H1 (cell line): ENCODE results near the gene TMEM258. TPM values are rescaled to one million over a fixed set of nuclear protein-coding genes. Genes with fewer than 3 reads are reported as not detected.

Source experiments
- CTCF ChIA-PET: fragments of 300-600 bp; sonication (Branson Sonifier 250); formaldehyde crosslinking; loops from one replicate; lab custom pipeline; 2021; ENCODE audit not compliant: partially characterized antibody; lab: Charles Lee
- POLR2A ChIA-PET: fragments of 300-600 bp; sonication (Branson Sonifier 250); formaldehyde crosslinking; loops from one replicate; lab custom pipeline; 2021; ENCODE audit warnings: inconsistent platforms; ENCODE audit not compliant: partially characterized antibody; lab: Charles Lee
- DNase-seq, 2 experiments: peaks; one replicate each; pipeline versions ENCODE4 v3.0.0 to v3.0.0-alpha.2; 2010 to 2022; ENCODE audit warnings: low spot score in 2 of 2, low read depth in 1 of 2, mixed read lengths in 1 of 2
- FAIRE-seq: peaks from 2 replicates; lab custom pipeline; 2011; peaks lifted over from hg19 to GRCh38; lab: Jason Lieb, UNC
- H2AFZ ChIP-seq: 2 replicates; pipeline ENCODE4 v1.8.1; 2012; ENCODE audit warnings: low read length, inconsistent platforms
- H2AK5ac ChIP-seq: 2 replicates; pipeline ENCODE4 v1.6.1; 2013; ENCODE audit warnings: low read depth, low read length
- H2BK120ac ChIP-seq: replicated peaks from 2 replicates; pipeline ENCODE3; 2013; ENCODE audit warnings: low read depth, low read length, inconsistent platforms
- H2BK12ac ChIP-seq: 2 replicates; pipeline ENCODE4 v1.6.1; 2013; ENCODE audit warnings: low read depth, low read length
- H2BK15ac ChIP-seq: 2 replicates; pipeline ENCODE4 v1.6.1; 2013; ENCODE audit warnings: low read length
- H2BK20ac ChIP-seq: 2 replicates; pipeline ENCODE4 v1.6.1; 2013; ENCODE audit warnings: low read length
- H2BK5ac ChIP-seq: 2 replicates; pipeline ENCODE4 v1.6.1; 2013; ENCODE audit warnings: low read depth, low read length
- H3K14ac ChIP-seq: 2 replicates; pipeline ENCODE4 v1.6.1; 2013; ENCODE audit warnings: inconsistent platforms; ENCODE audit not compliant: insufficient read length
- H3K18ac ChIP-seq: 2 replicates; pipeline ENCODE4 v1.6.1; 2013; ENCODE audit warnings: low read length; ENCODE audit errors: extremely low read depth
- H3K23ac ChIP-seq: 2 replicates; pipeline ENCODE4 v1.6.1; 2013; ENCODE audit warnings: inconsistent platforms; ENCODE audit not compliant: insufficient read length
- H3K23me2 ChIP-seq: 2 replicates; pipeline ENCODE4 v1.6.1; 2013; ENCODE audit warnings: low read depth, low read length
- H3K27ac ChIP-seq: 2 replicates; pipeline ENCODE4 v1.6.1; 2011; ENCODE audit warnings: low read depth, low read length, inconsistent platforms
- H3K27me3 ChIP-seq, 4 experiments: replicated peaks in 1 of 4; 1 replicate in 1 of 4; 2 replicates in 3 of 4; pipeline versions ENCODE4 v1.6.1 to v1.8.1; 2011 to 2013; ENCODE audit warnings: low read length in 3 of 4, mild to moderate bottlenecking in 3 of 4, inconsistent platforms in 2 of 4, mixed read lengths in 2 of 4, moderate library complexity in 1 of 4; ENCODE audit not compliant: control insufficient read depth in 3 of 4, insufficient read depth in 3 of 4; ENCODE audit errors: extremely low read depth in 1 of 4
- H3K36me3 ChIP-seq, 4 experiments: 2 replicates each; pipeline versions ENCODE4 v1.6.1 to v1.8.1; 2011 to 2013; ENCODE audit warnings: mild to moderate bottlenecking in 4 of 4, low read length in 3 of 4, moderate library complexity in 2 of 4, control low read depth in 1 of 4, inconsistent platforms in 1 of 4; ENCODE audit not compliant: insufficient read depth in 4 of 4, control insufficient read depth in 2 of 4
- H3K4ac ChIP-seq: replicated peaks from 2 replicates; pipeline ENCODE3; 2013; ENCODE audit warnings: low read length, low read depth, mixed read lengths, inconsistent platforms; ENCODE audit not compliant: insufficient read length
- H3K4me1 ChIP-seq, 4 experiments: replicated peaks in 1 of 4; 1 replicate in 1 of 4; 2 replicates in 3 of 4; pipeline versions ENCODE4 v1.6.1 to v1.8.1; 2011 to 2013; ENCODE audit warnings: low read length in 3 of 4, inconsistent platforms in 2 of 4, mixed read lengths in 1 of 4; ENCODE audit not compliant: insufficient read depth in 4 of 4, control insufficient read depth in 3 of 4
- H3K4me2 ChIP-seq, 2 experiments: 2 replicates each; pipeline versions ENCODE4 v1.6.1 to v1.8.1; 2011 to 2013; ENCODE audit warnings: low read depth in 2 of 2, low read length in 2 of 2, control low read depth in 1 of 2, inconsistent platforms in 1 of 2, mild to moderate bottlenecking in 1 of 2; ENCODE audit not compliant: insufficient read depth in 1 of 2
- H3K4me3 ChIP-seq, 4 experiments: fragments of 200-600, 300-600 bp in 1 of 4; sonication (generic), shearing (Covaris generic), sonication (Bioruptor Twin) in 1 of 4; 2 replicates each; pipeline versions ENCODE4 v1.5.1 to v1.8.1; 2011 to 2016; ENCODE audit warnings: low read length in 4 of 4, low read depth in 3 of 4, control low read depth in 2 of 4, inconsistent platforms in 2 of 4, mild to moderate bottlenecking in 2 of 4, mixed read lengths in 1 of 4, moderate library complexity in 1 of 4; ENCODE audit not compliant: insufficient read depth in 2 of 4; ENCODE audit errors: extremely low read depth in 1 of 4
- H3K56ac ChIP-seq: replicated peaks from 2 replicates; pipeline ENCODE3; 2013; ENCODE audit warnings: low read depth, mild to moderate bottlenecking, mixed read lengths, low read length, inconsistent platforms; ENCODE audit not compliant: insufficient read length
- H3K79me1 ChIP-seq: 2 replicates; pipeline ENCODE4 v1.6.1; 2013; ENCODE audit warnings: low read depth, low read length, control low read depth
- H3K79me2 ChIP-seq, 2 experiments: 2 replicates each; pipeline versions ENCODE4 v1.6.1 to v1.8.1; 2012 to 2013; ENCODE audit warnings: low read length in 2 of 2, mild to moderate bottlenecking in 2 of 2, inconsistent platforms in 1 of 2; ENCODE audit not compliant: insufficient read depth in 2 of 2, control insufficient read depth in 1 of 2
- H3K9ac ChIP-seq, 4 experiments: replicated peaks in 1 of 4; 1 replicate in 1 of 4; 2 replicates in 3 of 4; pipeline versions ENCODE4 v1.6.1 to v1.8.1; 2011 to 2013; ENCODE audit warnings: low read depth in 3 of 4, low read length in 3 of 4, control low read depth in 2 of 4, mild to moderate bottlenecking in 2 of 4, moderate library complexity in 2 of 4, inconsistent platforms in 1 of 4; ENCODE audit errors: extremely low read depth in 1 of 4
- H3K9me3 ChIP-seq, 2 experiments: 2 replicates each; pipeline versions ENCODE4 v1.6.1 to v1.8.1; 2012 to 2013; ENCODE audit warnings: mild to moderate bottlenecking in 2 of 2, moderate library complexity in 2 of 2, control low read depth in 1 of 2, inconsistent platforms in 1 of 2, low read depth in 1 of 2, low read length in 1 of 2, mixed read lengths in 1 of 2; ENCODE audit not compliant: insufficient read depth in 2 of 2
- H4K20me1 ChIP-seq, 2 experiments: replicated peaks in 1 of 2; 2 replicates each; pipeline versions ENCODE3 to v1.8.1; 2011 to 2013; ENCODE audit warnings: inconsistent platforms in 2 of 2, low read length in 2 of 2, mild to moderate bottlenecking in 1 of 2; ENCODE audit not compliant: insufficient read depth in 2 of 2, control insufficient read depth in 1 of 2
- H4K5ac ChIP-seq: 2 replicates; pipeline ENCODE4 v1.6.1; 2013; ENCODE audit warnings: low read length, low read depth, mixed read lengths, inconsistent platforms; ENCODE audit not compliant: insufficient read length
- H4K8ac ChIP-seq: 2 replicates; pipeline ENCODE4 v1.8.0; 2013; ENCODE audit warnings: mild to moderate bottlenecking, moderate library complexity, low read length, inconsistent platforms; ENCODE audit not compliant: insufficient read depth; ENCODE audit errors: extremely low read depth
- H4K91ac ChIP-seq: replicated peaks from 2 replicates; pipeline ENCODE3; 2013; ENCODE audit warnings: low read length, mixed read lengths, inconsistent platforms; ENCODE audit not compliant: insufficient read length
- POLR2AphosphoS5 ChIP-seq: IDR thresholded peaks from 2 replicates; pipeline ENCODE4 v1.6.1; 2011; ENCODE audit warnings: low read depth, low read length
- SIX5 ChIP-seq: IDR thresholded peaks from 2 replicates; pipeline ENCODE4 v1.6.1; 2011; ENCODE audit warnings: mild to moderate bottlenecking, low read depth, low read length
- WGBS, 2 experiments: shearing (Covaris generic) in 1 of 2; methylation state at CpG; one replicate each; pipeline versions ENCODE4 v1.1.6 to v1.1.7; 2013 to 2015; ENCODE audit warnings: low lambda C conversion rate in 2 of 2, mixed read lengths in 2 of 2, inconsistent platforms in 1 of 2, low coverage in 1 of 2, missing lambda C conversion rate in 1 of 2; ENCODE audit not compliant: insufficient replicate concordance in 2 of 2, insufficient coverage in 1 of 2, insufficient read length in 1 of 2; ENCODE audit errors: extremely low coverage in 1 of 2, missing lambda C conversion rate in 1 of 2; 5-methylcytosine and 5-hydroxymethylcytosine counted together
- polyA plus RNA-seq, 7 experiments: library from polyadenylated mRNA; depleted of rRNA in 3 of 7; stranded (reverse) in 5 of 7; unstranded in 2 of 7; fragments of >200 nt in 5 of 7; fragments of 200-250 nt in 2 of 7; gene quantifications; 1 replicate in 5 of 7; 2 replicates in 1 of 7; 4 replicates in 1 of 7; pipeline versions ENCODE4 v1.2.1 to v1.2.3, GENCODE V29; 2011 to 2013; ENCODE audit warnings: missing spikeins in 2 of 7, mixed read lengths in 2 of 7
- total RNA-seq: library from RNA; stranded (reverse); fragmentation: NEBNext Ultra II Directional; extraction: Animal tissue kit (Norgen Biotek cat#: 25700); gene quantifications from 2 replicates; pipeline ENCODE4 v1.2.1, GENCODE V29; 2021
- TF ChIP-seq, protein P1 (sequence below): IDR thresholded peaks from 2 replicates; pipeline ENCODE4 v1.6.1; 2011; ENCODE audit warnings: low read length, improper control_type of control experiment

TMEM258 gene
- total and polyA plus RNA-seq, 2 of the 8 experiments (the other 6 are each of a cell fraction or from before 2014, with no cell fraction given): 186 to 759 TPM

DNA sequence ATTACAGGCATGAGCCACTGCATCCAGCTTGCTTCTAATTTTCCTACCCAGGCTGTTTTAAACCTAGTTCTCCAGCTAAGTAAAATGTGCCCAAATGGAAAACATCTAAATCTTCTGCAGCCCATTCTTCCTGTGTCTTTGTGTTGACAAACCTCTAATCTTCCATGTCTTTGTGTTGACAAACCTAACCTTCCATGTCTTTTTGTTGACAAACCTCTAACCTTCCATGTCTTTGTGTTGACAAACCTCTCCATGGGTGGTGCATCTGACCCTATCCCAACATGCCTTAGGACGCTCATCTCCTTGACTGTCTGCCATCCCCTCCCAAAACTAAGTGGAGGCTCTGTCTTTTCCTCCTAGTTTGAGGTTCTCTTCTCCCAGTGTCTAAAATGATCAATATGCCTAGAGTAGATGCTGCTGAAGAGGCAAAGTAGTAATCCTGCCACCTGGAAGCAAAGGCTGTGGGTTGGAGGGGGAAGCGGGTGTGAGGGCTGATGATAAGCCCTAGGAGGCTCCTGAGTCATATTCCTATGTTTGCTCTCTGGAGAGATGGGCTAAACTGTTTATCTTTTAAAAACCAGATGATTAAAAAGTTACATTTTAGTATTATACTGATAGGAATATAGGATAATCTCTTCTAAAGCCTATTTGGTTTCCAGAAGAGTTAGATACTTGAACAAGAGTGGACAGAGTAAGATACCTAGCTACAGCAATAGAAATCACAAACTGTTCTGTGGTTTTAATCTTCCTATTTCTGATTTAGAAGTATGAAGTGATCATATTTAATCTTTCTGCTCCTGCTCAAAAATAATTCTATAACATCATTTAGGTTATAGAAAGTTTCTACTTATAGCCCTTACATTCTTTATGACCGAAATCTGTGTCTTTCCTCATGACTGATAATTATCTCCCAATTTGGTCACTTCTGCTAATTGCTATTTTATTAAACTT is 8.2 kb upstream of the TMEM258 start:
- H2AFZ ChIP-seq: no peak overlapping the region
- no peak overlapping the region for H3K4me2 ChIP-seq
- 0 out of 7 replicates have a peak, but pooled peaks cover 0 to 2% (median 0%) of the 10 kb centered on the region in 4 experiments for H3K4me1 ChIP-seq
- no peak overlapping the region for H3K56ac ChIP-seq
- H3K4ac ChIP-seq: no peak overlapping the region
- no peaks in the 10 kb centered on the region; the same call in 1 of the 2 replicates for H3K79me1 ChIP-seq
- H2BK12ac ChIP-seq: no peak overlapping the region
- no peak overlapping the region for H4K5ac ChIP-seq
- DNase-seq: no peak
- H3K79me2 ChIP-seq: peaks cover 0 to 16% of the 10 kb centered on the region in 2 experiments; a peak in 2 of 4 replicates
- H2BK15ac ChIP-seq: no peak overlapping the region
- H2BK120ac ChIP-seq: no peak overlapping the region
- H2BK5ac ChIP-seq: no peak overlapping the region
- H3K23ac ChIP-seq: no peak overlapping the region
- H3K36me3 ChIP-seq: peaks cover 27 to 71% (median 52%) of the 10 kb centered on the region in 4 experiments
- CTCF ChIA-PET: interaction anchor here (0.6 to 10.1 kb wide), 9 partner anchors 12 to 328 kb away, joined by 3 to 118 read pairs (median 3); partner anchors contain the start of gene FADS1
- no peak overlapping the region for H3K27ac ChIP-seq
- no peak overlapping the region for H3K4me3 ChIP-seq
- peaks cover 4 to 6% of the 10 kb centered on the region in 2 experiments for H4K20me1 ChIP-seq
- no peak overlapping the region for H3K9ac ChIP-seq
- H3K27me3 ChIP-seq: no peaks in the 10 kb centered on the region
- H4K8ac ChIP-seq: no peak overlapping the region
- H2BK20ac ChIP-seq: no peak overlapping the region
- H4K91ac ChIP-seq: no peak overlapping the region
- no peak for FAIRE-seq
- no peaks in the 10 kb centered on the region for H3K9me3 ChIP-seq
- WGBS, 2 experiments: 95% methylated on average over 3 of the region's 3 CpGs; no CpG with 5 or more reads in 1 of the 2 experiments
- H3K14ac ChIP-seq: no peak overlapping the region
- TF ChIP-seq, protein P1, sequence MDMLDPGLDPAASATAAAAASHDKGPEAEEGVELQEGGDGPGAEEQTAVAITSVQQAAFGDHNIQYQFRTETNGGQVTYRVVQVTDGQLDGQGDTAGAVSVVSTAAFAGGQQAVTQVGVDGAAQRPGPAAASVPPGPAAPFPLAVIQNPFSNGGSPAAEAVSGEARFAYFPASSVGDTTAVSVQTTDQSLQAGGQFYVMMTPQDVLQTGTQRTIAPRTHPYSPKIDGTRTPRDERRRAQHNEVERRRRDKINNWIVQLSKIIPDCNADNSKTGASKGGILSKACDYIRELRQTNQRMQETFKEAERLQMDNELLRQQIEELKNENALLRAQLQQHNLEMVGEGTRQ: no peak
- TF ChIP-seq POLR2AphosphoS5 (0 out of 2 replicates have a peak, but pooled peaks have one; percentile 23), SIX5 (no peak)
- no peaks in the 10 kb centered on the region for H3K23me2 ChIP-seq
- POLR2A ChIA-PET: interaction anchor here (1.1 to 20.9 kb wide), 9 partner anchors 6 to 54 kb away, joined by 3 to 354 read pairs (median 6); partner anchors contain the start of genes FADS1, FEN1 and TMEM258
- H2AK5ac ChIP-seq: no peak overlapping the region
- no peak overlapping the region for H3K18ac ChIP-seq
